NCI-H1105 treated with DMSO at 0.1 percent for 48 hours (cell line): ENCODE measurements around the gene FAM217B.

Source experiments
- DNase-seq: peaks from one replicate; lab custom pipeline; 2025; lab: John Stamatoyannopoulos, UW

FAM217B gene

GRCh38 chr20:59976156-59976782, 36.1 kb downstream of the FAM217B start:
- DNase-seq, result no peak

GRCh38 chr20:59977086-59977485, 36.9 kb downstream of the FAM217B start:
- DNase-seq, result no peak

- DNase-seq, result no peak
Measured at GRCh38 chr20:59983076-59983475, 42.9 kb downstream of the FAM217B start.

GRCh38 chr20:59984541-59984940, 44.4 kb downstream of the FAM217B start:
- DNase-seq, result no peak

- DNase-seq, result no peak
Measured at GRCh38 chr20:59985164-59985563, 45.0 kb downstream of the FAM217B start.

- no peak for DNase-seq
Measured at GRCh38 chr20:59985864-59986263, 45.7 kb downstream of the FAM217B start.

- DNase-seq, result no peak
Measured at GRCh38 chr20:59987135-59987534, 46.9 kb downstream of the FAM217B start.

GRCh38 chr20:59988141-59988540, 48.0 kb downstream of the FAM217B start:
- no peak for DNase-seq

GRCh38 chr20:59992526-59993084, 52.4 kb downstream of the FAM217B start:
- DNase-seq, result no peak

- DNase-seq, result no peak
Measured at GRCh38 chr20:59993736-59994430, 53.7 kb downstream of the FAM217B start.

GRCh38 chr20:59994697-59995122, 54.5 kb downstream of the FAM217B start:
- DNase-seq, result no peak

- DNase-seq, result no peak
Measured at GRCh38 chr20:59996108-59996507, 55.9 kb downstream of the FAM217B start.

GRCh38 chr20:59997896-59998295, 57.7 kb downstream of the FAM217B start:
- DNase-seq, result no peak
